Measurements from ENCODE around the gene PARP16.

DNA sequence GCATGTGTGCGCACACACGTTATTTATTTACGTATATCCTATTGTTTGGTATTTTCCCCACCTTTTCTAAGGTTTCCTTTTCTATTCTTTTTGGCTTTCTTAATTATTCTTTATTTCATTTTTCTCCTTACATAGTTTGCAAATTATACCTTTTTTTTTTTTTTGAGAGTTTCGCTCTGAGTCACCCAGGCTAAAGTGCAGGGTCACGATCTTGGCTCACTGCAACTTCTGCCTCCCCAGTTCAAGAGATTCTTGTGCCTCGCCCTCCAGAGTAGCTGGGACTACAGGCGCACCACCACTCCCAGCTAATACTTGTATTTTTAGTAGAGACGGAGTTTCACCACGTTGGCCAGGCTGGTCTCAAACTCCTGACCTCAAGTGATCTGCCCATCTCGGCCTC lies 55.4 kb downstream of the PARP16 start:
- TF ChIP-seq, protein P1, sequence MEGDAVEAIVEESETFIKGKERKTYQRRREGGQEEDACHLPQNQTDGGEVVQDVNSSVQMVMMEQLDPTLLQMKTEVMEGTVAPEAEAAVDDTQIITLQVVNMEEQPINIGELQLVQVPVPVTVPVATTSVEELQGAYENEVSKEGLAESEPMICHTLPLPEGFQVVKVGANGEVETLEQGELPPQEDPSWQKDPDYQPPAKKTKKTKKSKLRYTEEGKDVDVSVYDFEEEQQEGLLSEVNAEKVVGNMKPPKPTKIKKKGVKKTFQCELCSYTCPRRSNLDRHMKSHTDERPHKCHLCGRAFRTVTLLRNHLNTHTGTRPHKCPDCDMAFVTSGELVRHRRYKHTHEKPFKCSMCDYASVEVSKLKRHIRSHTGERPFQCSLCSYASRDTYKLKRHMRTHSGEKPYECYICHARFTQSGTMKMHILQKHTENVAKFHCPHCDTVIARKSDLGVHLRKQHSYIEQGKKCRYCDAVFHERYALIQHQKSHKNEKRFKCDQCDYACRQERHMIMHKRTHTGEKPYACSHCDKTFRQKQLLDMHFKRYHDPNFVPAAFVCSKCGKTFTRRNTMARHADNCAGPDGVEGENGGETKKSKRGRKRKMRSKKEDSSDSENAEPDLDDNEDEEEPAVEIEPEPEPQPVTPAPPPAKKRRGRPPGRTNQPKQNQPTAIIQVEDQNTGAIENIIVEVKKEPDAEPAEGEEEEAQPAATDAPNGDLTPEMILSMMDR (IDR thresholded peaks at IDR 0.05) = no peak
- no peak for TF ChIP-seq POLR2A (IDR thresholded peaks at IDR 0.05)
